A673 (cell line): Measurements from ENCODE around the gene CCDC85A. TPM values are rescaled to one million over a fixed set of nuclear protein-coding genes. Genes with fewer than 3 reads are reported as not detected.

ENCODE experiments used
- BruUV-seq: library from RNA; stranded (reverse); fragments of 400-500 nt; replicated peaks from 2 replicates; lab custom pipeline; 2021; lab: Mats Ljungman, UMichigan
- CTCF ChIA-PET: fragments of 300-600 bp; sonication (Branson Sonifier 250); formaldehyde crosslinking; loops from one replicate; lab custom pipeline; 2022; ENCODE audit warnings: antibody characterized with exemption; lab: Charles Lee
- POLR2A ChIA-PET: fragments of 300-600 bp; sonication (Branson Sonifier 250); formaldehyde crosslinking; loops from one replicate; lab custom pipeline; 2022; ENCODE audit warnings: antibody characterized with exemption; ENCODE audit not compliant: low non-redundant PET; lab: Charles Lee
- DNase-seq: peaks from one replicate; pipeline ENCODE4 v3.0.0-alpha.2; 2015; ENCODE audit warnings: low spot score
- H3K27ac ChIP-seq: fragments of 200-600 bp; sonication (generic); 2 replicates; pipeline ENCODE4 v1.5.1; 2016; ENCODE audit warnings: mixed run types, low read depth, mild to moderate bottlenecking, mixed read lengths, antibody characterized with exemption, low read length; ENCODE audit not compliant: poor library complexity, severe bottlenecking
- H3K27me3 ChIP-seq: fragments of 200-600 bp; sonication (generic); replicated peaks from 2 replicates; pipeline ENCODE4 v1.6.1; 2017; ENCODE audit warnings: mixed run types, low read depth, mild to moderate bottlenecking, mixed read lengths, antibody characterized with exemption, low read length; ENCODE audit not compliant: insufficient read depth, poor library complexity
- H3K36me3 ChIP-seq: fragments of 200-600 bp; sonication (generic); 2 replicates; pipeline ENCODE4 v1.6.1; 2016; ENCODE audit warnings: mixed run types, mild to moderate bottlenecking, mixed read lengths, antibody characterized with exemption, low read length; ENCODE audit not compliant: insufficient read depth, poor library complexity, severe bottlenecking
- H3K4me1 ChIP-seq: fragments of 200-600 bp; sonication (generic); 2 replicates; pipeline ENCODE4 v1.6.1; 2017; ENCODE audit warnings: mixed run types, mild to moderate bottlenecking, mixed read lengths, antibody characterized with exemption, low read length; ENCODE audit not compliant: insufficient read depth, poor library complexity, severe bottlenecking
- H3K4me3 ChIP-seq: fragments of 200-600 bp; sonication (generic); 2 replicates; pipeline ENCODE4 v1.5.1; 2016; ENCODE audit warnings: low read depth, mixed run types, mild to moderate bottlenecking, mixed read lengths, low read length; ENCODE audit not compliant: poor library complexity, severe bottlenecking
- H3K9me3 ChIP-seq: fragments of 200-600 bp; sonication (generic); 2 replicates; pipeline ENCODE4 v1.6.1; 2016; ENCODE audit warnings: mixed run types, low read depth, mild to moderate bottlenecking, mixed read lengths, antibody characterized with exemption, low read length; ENCODE audit not compliant: poor library complexity, severe bottlenecking
- EZH2 ChIP-seq: fragments of 200-600 bp; sonication (generic); IDR thresholded peaks from 2 replicates; pipeline ENCODE4 v1.6.1; 2017; ENCODE audit warnings: borderline replicate concordance, low read depth, mild to moderate bottlenecking, mixed read lengths, antibody characterized with exemption, low read length; ENCODE audit not compliant: poor library complexity, severe bottlenecking
- intact Hi-C: fragments of 100-400 bp; cut with micrococcal nuclease; formaldehyde crosslinking; loops from one replicate; pipeline ENCODE4 v1.10.0; 2022; ENCODE audit not compliant: unreplicated experiment
- total RNA-seq: library from RNA; stranded (reverse); gene quantifications from 2 replicates; pipeline ENCODE4 v1.2.3, GENCODE V29; 2021
- TF ChIP-seq, protein P1 (sequence below): fragments of 300-800, 200-600 bp; sonication (generic); conservative IDR thresholded peaks from 2 replicates; pipeline ENCODE4 v1.5.1; 2017; ENCODE audit warnings: low read depth, mild to moderate bottlenecking, antibody characterized with exemption, low read length, moderate library complexity, mixed read lengths

The CCDC85A gene
- total RNA-seq, 1 experiment from 2014 or later, result 0.39 TPM

DNA sequence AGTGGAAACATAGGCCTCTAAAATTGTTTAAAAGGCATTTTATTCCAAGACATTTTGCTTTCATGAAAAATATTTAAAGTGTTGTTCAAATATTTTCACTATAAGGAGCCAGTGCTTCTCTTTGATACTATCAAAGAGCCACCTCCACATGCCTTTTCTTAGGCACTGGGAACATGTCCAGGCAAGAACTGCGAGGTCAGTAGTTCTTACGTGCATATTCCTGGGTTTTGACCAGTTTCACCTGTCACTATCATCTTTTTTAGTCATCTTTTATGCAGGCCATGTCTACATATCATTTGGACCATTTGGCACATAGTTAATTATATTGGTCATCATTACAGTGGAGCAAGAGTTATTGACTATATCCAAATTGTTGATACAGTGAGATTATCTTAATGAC lies 195.3 kb downstream of the CCDC85A start:
- CTCF ChIA-PET, result no interaction called here
- no peaks in the 10 kb centered on the region for H3K36me3 ChIP-seq

DNA sequence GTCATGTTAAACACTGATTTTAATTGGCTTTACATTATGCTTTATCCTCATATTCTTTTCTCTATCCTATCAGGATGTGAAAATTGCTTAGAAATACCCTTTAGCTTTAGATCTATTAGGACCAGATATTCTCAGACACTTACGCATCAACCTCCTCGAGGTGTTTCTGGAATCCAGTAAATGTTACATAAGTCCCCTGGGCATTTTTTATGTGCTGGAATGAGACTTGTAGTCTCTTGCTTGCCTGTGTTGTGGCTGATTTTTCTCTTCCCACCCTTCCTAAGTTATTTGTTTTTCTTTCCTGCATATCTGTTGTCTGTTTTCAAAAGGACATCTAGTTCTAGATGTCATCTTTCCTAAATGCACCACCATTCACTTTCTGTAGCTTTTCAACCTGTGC lies 197.1 kb downstream of the CCDC85A start:
- no peaks in the 10 kb centered on the region for H3K27me3 ChIP-seq
- no peaks in the 10 kb centered on the region for H3K4me1 ChIP-seq
- ChIA-PET CTCF (no interaction called here), POLR2A (no interaction called here)
- TF ChIP-seq, protein P1, sequence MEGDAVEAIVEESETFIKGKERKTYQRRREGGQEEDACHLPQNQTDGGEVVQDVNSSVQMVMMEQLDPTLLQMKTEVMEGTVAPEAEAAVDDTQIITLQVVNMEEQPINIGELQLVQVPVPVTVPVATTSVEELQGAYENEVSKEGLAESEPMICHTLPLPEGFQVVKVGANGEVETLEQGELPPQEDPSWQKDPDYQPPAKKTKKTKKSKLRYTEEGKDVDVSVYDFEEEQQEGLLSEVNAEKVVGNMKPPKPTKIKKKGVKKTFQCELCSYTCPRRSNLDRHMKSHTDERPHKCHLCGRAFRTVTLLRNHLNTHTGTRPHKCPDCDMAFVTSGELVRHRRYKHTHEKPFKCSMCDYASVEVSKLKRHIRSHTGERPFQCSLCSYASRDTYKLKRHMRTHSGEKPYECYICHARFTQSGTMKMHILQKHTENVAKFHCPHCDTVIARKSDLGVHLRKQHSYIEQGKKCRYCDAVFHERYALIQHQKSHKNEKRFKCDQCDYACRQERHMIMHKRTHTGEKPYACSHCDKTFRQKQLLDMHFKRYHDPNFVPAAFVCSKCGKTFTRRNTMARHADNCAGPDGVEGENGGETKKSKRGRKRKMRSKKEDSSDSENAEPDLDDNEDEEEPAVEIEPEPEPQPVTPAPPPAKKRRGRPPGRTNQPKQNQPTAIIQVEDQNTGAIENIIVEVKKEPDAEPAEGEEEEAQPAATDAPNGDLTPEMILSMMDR, result no peak
- TF ChIP-seq EZH2, result no peak
- H3K36me3 ChIP-seq, result no peaks in the 10 kb centered on the region
- no peak overlapping the region for H3K27ac ChIP-seq
- intact Hi-C loops, result no loop called here
- no peaks in the 10 kb centered on the region for H3K9me3 ChIP-seq
- no peak for DNase-seq
- BruUV-seq, result no TSS peak
- no peak overlapping the region for H3K4me3 ChIP-seq

More for the DNA sequence above, 195.3 kb downstream of the CCDC85A start:
- no peaks in the 10 kb centered on the region for H3K9me3 ChIP-seq
- no peak overlapping the region for H3K4me3 ChIP-seq
- intact Hi-C loops, result no loop called here
- BruUV-seq, result no TSS peak
- POLR2A ChIA-PET, result no interaction called here
- H3K4me1 ChIP-seq, result no peaks in the 10 kb centered on the region
- no peak overlapping the region for H3K27ac ChIP-seq
- H3K27me3 ChIP-seq, result no peaks in the 10 kb centered on the region
- DNase-seq, result no peak
- TF ChIP-seq, protein P1, result no peak
- no peak for TF ChIP-seq EZH2

DNA sequence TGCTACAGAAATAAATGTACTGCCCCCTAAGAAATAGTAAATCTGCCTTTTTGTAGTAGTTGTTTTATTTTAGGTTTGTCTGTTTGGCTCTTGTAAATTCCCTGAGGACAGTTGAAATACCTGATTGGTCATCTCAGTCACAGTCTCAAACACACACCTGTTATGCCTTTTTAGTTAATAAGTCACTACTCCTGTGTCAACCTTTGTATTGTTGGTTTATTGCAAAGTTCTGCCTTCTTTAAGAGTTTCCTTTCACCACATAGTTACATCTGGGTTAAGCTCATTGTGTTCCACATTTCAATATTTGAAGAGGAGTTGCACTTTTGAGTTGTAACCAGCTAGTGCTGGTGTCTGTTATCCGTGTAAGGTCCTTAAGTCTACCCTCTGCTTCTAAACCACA lies 198.7 kb downstream of the CCDC85A start:
- DNase-seq, result no peak
- no peaks in the 10 kb centered on the region for H3K36me3 ChIP-seq
- no peak overlapping the region for H3K4me3 ChIP-seq
- no peaks in the 10 kb centered on the region for H3K27me3 ChIP-seq
- intact Hi-C loops, result no loop called here
- CTCF ChIA-PET, result no interaction called here
- BruUV-seq, result no TSS peak
- POLR2A ChIA-PET, result no interaction called here
- H3K4me1 ChIP-seq, result no peaks in the 10 kb centered on the region
- H3K9me3 ChIP-seq, result no peaks in the 10 kb centered on the region
- H3K27ac ChIP-seq, result no peak overlapping the region
- TF ChIP-seq, protein P1, result no peak
- no peak for TF ChIP-seq EZH2
